Spleen (tissue), 11 donors: ENCODE results near the gene ARHGAP25. TPM values are rescaled to one million over a fixed set of nuclear protein-coding genes. Genes with fewer than 3 reads are reported as not detected.
"Not testable (repeated sequence)": the region's sequence is repeated elsewhere in the genome, so short reads cannot be mapped to it uniquely, and the experiment has no call there.

Experiments
- DNase-seq: peaks from one replicate; pipeline ENCODE4 v3.0.0-alpha.2; 2020
- H3K27ac ChIP-seq, 8 donors: fragments of 200-600 bp; sonication (generic) in 7 of 8; 1 replicate in 4 of 8; 2 replicates in 4 of 8; pipeline versions ENCODE4 v1.5.0 to v1.8.0; 2016 to 2021; ENCODE audit warnings: inconsistent platforms in 4 of 8, mild to moderate bottlenecking in 4 of 8, moderate library complexity in 1 of 8
- H3K27me3 ChIP-seq, 7 donors: fragments of 200-600 bp; sonication (generic) in 6 of 7; replicated peaks in 1 of 7; 1 replicate in 4 of 7; 2 replicates in 3 of 7; pipeline versions ENCODE4 v1.5.0 to v1.8.0; 2016 to 2021; ENCODE audit warnings: inconsistent platforms in 3 of 7, mild to moderate bottlenecking in 1 of 7
- H3K36me3 ChIP-seq, 6 donors: fragments of 200-600 bp; sonication (generic) in 5 of 6; 1 replicate in 4 of 6; 2 replicates in 2 of 6; pipeline versions ENCODE4 v1.5.0 to v1.8.0; 2016 to 2021; ENCODE audit warnings: inconsistent platforms in 2 of 6
- H3K4me1 ChIP-seq, 6 donors: fragments of 200-600 bp; sonication (generic) in 5 of 6; 1 replicate in 3 of 6; 2 replicates in 3 of 6; pipeline versions ENCODE4 v1.5.0 to v1.8.0; 2016 to 2021; ENCODE audit warnings: inconsistent platforms in 3 of 6
- H3K4me3 ChIP-seq, 8 donors: fragments of 200-600 bp; sonication (generic) in 7 of 8; 1 replicate in 4 of 8; 2 replicates in 4 of 8; pipeline versions ENCODE4 v1.5.0 to v1.8.0; 2016 to 2021; ENCODE audit warnings: inconsistent platforms in 4 of 8, mild to moderate bottlenecking in 4 of 8, moderate library complexity in 2 of 8
- H3K9me3 ChIP-seq, 8 donors: fragments of 200-600 bp; sonication (generic) in 7 of 8; 1 replicate in 4 of 8; 2 replicates in 4 of 8; pipeline versions ENCODE4 v1.5.0 to v1.8.0; 2016 to 2021; ENCODE audit warnings: inconsistent platforms in 4 of 8
- CTCF ChIP-seq, 11 experiments: fragments of 200-600 bp in 7 of 11; fragments of 450-650 bp in 4 of 11; sonication (generic) in 4 of 11; IDR thresholded peaks in 8 of 11; conservative IDR thresholded peaks in 3 of 11; 1 replicate in 7 of 11; 2 replicates in 4 of 11; pipeline versions ENCODE4 v1.4.0 to v1.8.0; 2016 to 2021; ENCODE audit warnings: antibody characterized with exemption in 11 of 11, inconsistent platforms in 4 of 11, mild to moderate bottlenecking in 1 of 11
- POLR2A ChIP-seq, 3 donors: fragments of 450-650 bp; IDR thresholded peaks; one replicate each; pipeline ENCODE4 v1.5.1; 2017; ENCODE audit warnings: antibody characterized with exemption in 3 of 3, mild to moderate bottlenecking in 1 of 3
- POLR2AphosphoS5 ChIP-seq, 3 donors: sonication (generic); formaldehyde crosslinking; IDR thresholded peaks; one replicate each; pipeline ENCODE4 v1.5.1; 2017; ENCODE audit warnings: antibody characterized with exemption in 3 of 3
- WGBS, 5 donors: extraction: QIAGEN DNeasy Blood & Tissue Kit in 3 of 5; methylation state at CpG; one replicate each; pipeline versions ENCODE4 v1.1.5 to v1.1.7; 2013 to 2018; 5-methylcytosine and 5-hydroxymethylcytosine counted together
- intact Hi-C: fragments of 100-400 bp; cut with DNase I; formaldehyde crosslinking; loops from one replicate; pipeline ENCODE4 v1.15.0; 2023; ENCODE audit warnings: low total_unique reads
- polyA plus RNA-seq, 3 donors: library from polyadenylated mRNA; stranded (reverse); fragments of 200-250 nt; gene quantifications; one replicate each; pipeline ENCODE4 v1.2.1, GENCODE V29; 2013
- total RNA-seq, 7 donors: library from RNA; depleted of rRNA in 3 of 7; stranded (reverse); fragments of >200 nt in 3 of 7; fragmentation: NEBNext Ultra II Directional in 4 of 7; extraction: Animal tissue kit (Norgen Biotek cat#: 25700) in 4 of 7; gene quantifications; one replicate each; pipeline versions ENCODE4 v1.1.0 to v1.2.1, GENCODE V29; 2016 to 2021
- donor health status: healthy with polysubstance abuse.
- donor health status: DM: no; HTN: no; CAD: no; lungs with moderate emphysema.
- donor health status: DM: no; HTN: no; CAD: no.
- donor health status: Bipolar disorder and iron deficiency.
- donor health status: healthy.
- donor health status: DM: no; HTN: no; CAD: no.
- donor health status: DM: yes; HTN: yes; CAD: no.

ARHGAP25 gene
- total and polyA plus RNA-seq, 10 donors = 72.0 to 173 (median 130) TPM

GRCh38 chr2:68800517-68800916, 65.9 kb downstream of the ARHGAP25 start:
- H3K36me3 ChIP-seq = peaks cover 0 to 93% (median 63%) of the 10 kb centered on the region in 6 donors
- H3K9me3 ChIP-seq = no peaks in the 10 kb centered on the region
- intact Hi-C loops = no loop called here
- no peak for DNase-seq
- peaks cover 21 to 93% (median 59%) of the 10 kb centered on the region in 6 donors for H3K4me1 ChIP-seq
- no peaks in the 10 kb centered on the region for H3K27me3 ChIP-seq
- WGBS, 5 donors = 82 to 97% (median 92%) methylated on average over 2 of the region's 2 CpGs
- H3K27ac ChIP-seq = peak overlapping the region in 4 of 8 donors; percentile 43 to 98 (median 92)
- TF ChIP-seq CTCF (IDR thresholded peaks at IDR 0.05 in 8 of 11, conservative IDR thresholded peaks at IDR 0.05 in 3 of 11) (no peak), POLR2A (IDR thresholded peaks at IDR 0.05) (no peak), POLR2AphosphoS5 (IDR thresholded peaks at IDR 0.05) (no peak)
- H3K4me3 ChIP-seq = no peak overlapping the region

- H3K4me3 ChIP-seq = peak overlapping the region in 1 of 8 donors; percentile 6
- peak overlapping the region in 5 of 8 donors; percentile 45 to 98 (median 70) for H3K27ac ChIP-seq
- H3K27me3 ChIP-seq, intact Hi-C loops, H3K9me3 ChIP-seq: not testable (repeated sequence)
- DNase-seq = peak; percentile 78
- peaks cover 12 to 93% (median 53%) of the 10 kb centered on the region in 6 donors for H3K4me1 ChIP-seq
- peaks cover 0 to 100% (median 75%) of the 10 kb centered on the region in 6 donors for H3K36me3 ChIP-seq
- WGBS, 5 donors = 74 to 87% (median 84%) methylated on average over 8 to 9 of the region's 9 CpGs
Observed at GRCh38 chr2:68802161-68802560, 67.5 kb downstream of the ARHGAP25 start.

GRCh38 chr2:68805025-68805424, 70.4 kb downstream of the ARHGAP25 start:
- intact Hi-C loops = no loop called here
- no peaks in the 10 kb centered on the region for H3K9me3 ChIP-seq
- H3K27me3 ChIP-seq = no peaks in the 10 kb centered on the region
- WGBS, 5 donors = 81 to 88% (median 86%) methylated on average over 4 of the region's 4 CpGs
- no peak overlapping the region for H3K4me3 ChIP-seq
- H3K36me3 ChIP-seq = peaks cover 0 to 100% (median 77%) of the 10 kb centered on the region in 6 donors
- H3K4me1 ChIP-seq = peaks cover 20 to 93% (median 55%) of the 10 kb centered on the region in 6 donors
- no peak for DNase-seq
- no peak for TF ChIP-seq POLR2A (IDR thresholded peaks at IDR 0.05)
- TF ChIP-seq POLR2AphosphoS5 (IDR thresholded peaks at IDR 0.05) = peak in 1 of 3 donors; percentile 16
- H3K27ac ChIP-seq = peak overlapping the region in 5 of 8 donors; percentile 39 to 98 (median 71)

GRCh38 chr2:68806511-68807109, 72.0 kb downstream of the ARHGAP25 start:
- TF ChIP-seq CTCF (IDR thresholded peaks at IDR 0.05 in 8 of 11, conservative IDR thresholded peaks at IDR 0.05 in 3 of 11) (no peak), POLR2AphosphoS5 (IDR thresholded peaks at IDR 0.05) (peak in 1 of 3 donors; percentile 34)
- no peak for DNase-seq
- Histone ChIP-seq H3K27ac (peak overlapping the region in 7 of 8 donors; percentile 39 to 98 (median 64)), H3K36me3 (peaks cover 0 to 100% (median 76%) of the 10 kb centered on the region in 6 donors), H3K4me1 (peaks cover 22 to 93% (median 60%) of the 10 kb centered on the region in 6 donors), H3K4me3 (no peak overlapping the region), H3K9me3 (no peaks in the 10 kb centered on the region), H3K27me3 (no peaks in the 10 kb centered on the region)
- WGBS, 5 donors = 78 to 87% (median 81%) methylated on average over 12 of the region's 12 CpGs
- intact Hi-C loops = no loop called here

GRCh38 chr2:68807821-68808266, 73.2 kb downstream of the ARHGAP25 start:
- WGBS, 5 donors = 29 to 59% (median 34%) methylated on average over 6 of the region's 6 CpGs
- H3K27ac ChIP-seq = peak overlapping the region in 6 of 8 donors; percentile 58 to 98 (median 68)
- TF ChIP-seq POLR2AphosphoS5 (IDR thresholded peaks at IDR 0.05) (no peak), CTCF (IDR thresholded peaks at IDR 0.05 in 8 of 11, conservative IDR thresholded peaks at IDR 0.05 in 3 of 11) (no peak), POLR2A (IDR thresholded peaks at IDR 0.05) (no peak)
- H3K4me1 ChIP-seq = peaks cover 26 to 92% (median 64%) of the 10 kb centered on the region in 6 donors
- H3K36me3 ChIP-seq = peaks cover 0 to 100% (median 81%) of the 10 kb centered on the region in 6 donors
- no peaks in the 10 kb centered on the region for H3K27me3 ChIP-seq
- no peaks in the 10 kb centered on the region for H3K9me3 ChIP-seq
- peak overlapping the region in 1 of 8 donors; percentile 2 for H3K4me3 ChIP-seq
- intact Hi-C loops = no loop called here
- DNase-seq = no peak
